ENCODE measurements around the gene KLHDC8B. TPM values are rescaled to one million over a fixed set of nuclear protein-coding genes. Genes with fewer than 3 reads are reported as not detected.

The KLHDC8B gene
- total and polyA plus RNA-seq, 4 donors, result 8.1 to 17.1 (median 9.4) TPM

- no peak for DNase-seq (ENCODE audit: low spot score)
- Histone ChIP-seq H3K36me3 (ENCODE audit: control insufficient read depth in 4 of 4, insufficient read depth in 3 of 4, low read depth in 1 of 4, low read length in 3 of 4) (no peaks in the 10 kb centered on the region), H3K4me3 (ENCODE audit: low read depth in 1 of 3, low read length in 3 of 3) (no peak overlapping the region), H3K4me1 (ENCODE audit: control insufficient read depth in 4 of 4, insufficient read depth in 4 of 4, low read length in 3 of 4) (peaks cover 2 to 51% (median 46%) of the 10 kb centered on the region in 4 donors), H3K9ac (ENCODE audit: low read depth in 1 of 2, low read length in 2 of 2) (no peak overlapping the region), H3K27ac (ENCODE audit: low read depth in 1 of 2, low read length in 2 of 2) (no peak overlapping the region), H3K9me3 (ENCODE audit: control insufficient read depth in 4 of 4, low read length in 3 of 4) (no peaks in the 10 kb centered on the region), H3K27me3 (ENCODE audit: control insufficient read depth in 4 of 4, insufficient read depth in 4 of 4, low read length in 3 of 4) (no peaks in the 10 kb centered on the region)
- 40% methylated on average over 4 of the region's 4 CpGs for WGBS
- TF ChIP-seq EGR1 (IDR thresholded peaks at IDR 0.05; ENCODE audit: low read depth in 2 of 2), result no peak
- TF ChIP-seq HNF4G (IDR thresholded peaks at IDR 0.05), result no peak
- no peak for TF ChIP-seq ATF3 (IDR thresholded peaks at IDR 0.05)
- TF ChIP-seq SP1 (IDR thresholded peaks at IDR 0.05), result peak; percentile 27
- no peak for TF ChIP-seq MAX (IDR thresholded peaks at IDR 0.05)
- no peak for TF ChIP-seq ZBTB33 (IDR thresholded peaks at IDR 0.05)
- TF ChIP-seq JUND (IDR thresholded peaks at IDR 0.05), result no peak
- no peak for TF ChIP-seq CTCF (IDR thresholded peaks at IDR 0.05; ENCODE audit: low read depth, low read length, missing input control)
- peak; percentile 46 to 63 for TF ChIP-seq HNF4A (conservative IDR thresholded peaks at IDR 0.05)
- no peak for TF ChIP-seq RAD21 (IDR thresholded peaks at IDR 0.05)
- TF ChIP-seq RXRA (IDR thresholded peaks at IDR 0.05), result peak; percentile 79 to 94
- TF ChIP-seq REST (IDR thresholded peaks at IDR 0.05), result no peak
- TF ChIP-seq YY1 (IDR thresholded peaks at IDR 0.05), result no peak
Observed at GRCh38 chr3:49135499-49135898, 35.9 kb upstream of the KLHDC8B start.

- H3K9ac ChIP-seq (ENCODE audit: low read depth in 1 of 2, low read length in 2 of 2), result no peak overlapping the region
- no peaks in the 10 kb centered on the region for H3K36me3 ChIP-seq (ENCODE audit: control insufficient read depth in 4 of 4, insufficient read depth in 3 of 4, low read depth in 1 of 4, low read length in 3 of 4)
- no peak overlapping the region for H3K4me3 ChIP-seq (ENCODE audit: low read depth in 1 of 3, low read length in 3 of 3)
- peaks cover 0 to 12% (median 9%) of the 10 kb centered on the region in 4 donors for H3K4me1 ChIP-seq (ENCODE audit: control insufficient read depth in 4 of 4, insufficient read depth in 4 of 4, low read length in 3 of 4)
- H3K27me3 ChIP-seq (ENCODE audit: control insufficient read depth in 4 of 4, insufficient read depth in 4 of 4, low read length in 3 of 4), result no peaks in the 10 kb centered on the region
- H3K9me3 ChIP-seq (ENCODE audit: control insufficient read depth in 4 of 4, low read length in 3 of 4), result no peaks in the 10 kb centered on the region
- WGBS, result 77% methylated on average over 3 of the region's 3 CpGs
- TF ChIP-seq ZBTB33 (IDR thresholded peaks at IDR 0.05) (no peak), ATF3 (IDR thresholded peaks at IDR 0.05) (no peak), RAD21 (IDR thresholded peaks at IDR 0.05) (no peak), JUND (IDR thresholded peaks at IDR 0.05) (no peak), SP1 (IDR thresholded peaks at IDR 0.05) (no peak), CTCF (IDR thresholded peaks at IDR 0.05; ENCODE audit: low read depth, low read length, missing input control) (no peak), EGR1 (IDR thresholded peaks at IDR 0.05; ENCODE audit: low read depth in 2 of 2) (no peak), HNF4G (IDR thresholded peaks at IDR 0.05) (no peak), GABPA (IDR thresholded peaks at IDR 0.05 in 1 of 2, conservative IDR thresholded peaks at IDR 0.05 in 1 of 2) (no peak), RXRA (IDR thresholded peaks at IDR 0.05) (no peak), FOXA1 (IDR thresholded peaks at IDR 0.05) (no peak), NR2F2 (IDR thresholded peaks at IDR 0.05) (no peak), YY1 (IDR thresholded peaks at IDR 0.05) (no peak), HNF4A (conservative IDR thresholded peaks at IDR 0.05) (no peak)
- no peak overlapping the region for H3K27ac ChIP-seq (ENCODE audit: low read depth in 1 of 2, low read length in 2 of 2)
- no peak for DNase-seq (ENCODE audit: low spot score)
Observed at GRCh38 chr3:49140080-49140479, 31.3 kb upstream of the KLHDC8B start.
